Activated CD8-positive, alpha-beta memory T cell treated with anti-CD3 and anti-CD28 coated beads, Interleukin-2, amount 50 U/mL, for 48 hours (primary cell): ENCODE results near the gene PDE6B.

Experiments
- DNase-seq: peaks from one replicate; pipeline ENCODE4 v3.0.0-alpha.2; 2020

The PDE6B gene

GRCh38 chr4:708631-708933 is 83.2 kb downstream of the PDE6B start:
- DNase-seq, result no peak

- no peak for DNase-seq
These were observed 84.0 kb downstream of the PDE6B start for GRCh38 chr4:709348-709747.

GRCh38 chr4:710116-710515 is 84.7 kb downstream of the PDE6B start:
- no peak for DNase-seq

- no peak for DNase-seq
These were observed 85.5 kb downstream of the PDE6B start for GRCh38 chr4:710916-711315.

- DNase-seq, result no peak
These were observed 86.7 kb downstream of the PDE6B start for GRCh38 chr4:712093-712492.

- DNase-seq, result no peak
These were observed 87.7 kb downstream of the PDE6B start for GRCh38 chr4:712916-713632.

- DNase-seq, result no peak
These were observed 88.7 kb downstream of the PDE6B start for GRCh38 chr4:714087-714486.

GRCh38 chr4:717601-718320 is 92.4 kb downstream of the PDE6B start:
- DNase-seq, result no peak

GRCh38 chr4:718460-718859 is 93.1 kb downstream of the PDE6B start:
- no peak for DNase-seq
